GM12878 (cell line): Measurements from ENCODE around the gene P2RX6. TPM values are rescaled to one million over a fixed set of nuclear protein-coding genes. Genes with fewer than 3 reads are reported as not detected.

Experiments used
- ATAC-seq: fragments of 200-7000 bp; cut with Tn5 transposase; 3 replicates; pipeline ENCODE4 v1.9.1; 2020; ENCODE audit warnings: mild to moderate bottlenecking, moderate library complexity
- BruUV-seq: library from RNA; stranded (reverse); fragments of 400-500 nt; replicated peaks from 2 replicates; lab custom pipeline; 2021; lab: Mats Ljungman, UMichigan
- CTCF ChIA-PET: fragments of 300-600 bp; sonication (Branson Sonifier 250); formaldehyde crosslinking; extraction: SDS; loops from one replicate; lab custom pipeline; 2021; ENCODE audit warnings: inconsistent platforms; lab: Yijun Ruan, JAX
- POLR2A ChIA-PET: fragments of 350-600 bp; formaldehyde crosslinking; extraction: SDS; loops from one replicate; lab custom pipeline; 2021; ENCODE audit warnings: inconsistent platforms; lab: Charles Lee
- RAD21 ChIA-PET: fragments of 300-600 bp; sonication (Branson Sonifier 250); formaldehyde crosslinking; loops from one replicate; lab custom pipeline; 2023; ENCODE audit warnings: antibody characterized with exemption; ENCODE audit not compliant: unreplicated experiment; lab: Charles Lee
- SMC1A ChIA-PET: fragments of 300-600 bp; sonication (Branson Sonifier 250); formaldehyde crosslinking; loops from one replicate; lab custom pipeline; 2023; ENCODE audit not compliant: unreplicated experiment, uncharacterized antibody; lab: Charles Lee
- DNase-seq: peaks from one replicate; pipeline ENCODE4 v3.0.0-alpha.2; 2011; ENCODE audit warnings: low read depth, low spot score
- FAIRE-seq: peaks from 3 replicates; lab custom pipeline; 2011; peaks lifted over from hg19 to GRCh38; lab: Jason Lieb, UNC
- H2AFZ ChIP-seq: 2 replicates; pipeline ENCODE4 v1.6.0; 2011; ENCODE audit warnings: low read depth, low read length, control low read depth; ENCODE audit not compliant: control insufficient read depth
- H3K27ac ChIP-seq: 2 replicates; pipeline ENCODE4 v1.5.1; 2011; ENCODE audit warnings: control low read depth; ENCODE audit not compliant: control insufficient read depth, insufficient read depth
- H3K27me3 ChIP-seq, 2 experiments: replicated peaks in 1 of 2; 2 replicates each; pipeline versions ENCODE4 v1.6.0 to v1.6.1; 2011; ENCODE audit warnings: low read length in 1 of 2; ENCODE audit not compliant: control insufficient read depth in 2 of 2, insufficient read depth in 2 of 2
- H3K36me3 ChIP-seq, 2 experiments: 2 replicates each; pipeline ENCODE4 v1.5.1; 2011; ENCODE audit warnings: low read length in 1 of 2; ENCODE audit not compliant: control insufficient read depth in 2 of 2, insufficient read depth in 2 of 2
- H3K4me1 ChIP-seq: 2 replicates; pipeline ENCODE4 v1.6.1; 2011; ENCODE audit warnings: mild to moderate bottlenecking, low read length, moderate library complexity, mixed read lengths; ENCODE audit not compliant: control insufficient read depth, insufficient read depth
- H3K4me2 ChIP-seq: 2 replicates; pipeline ENCODE4 v1.6.0; 2011; ENCODE audit warnings: control low read depth; ENCODE audit not compliant: control insufficient read depth, insufficient read depth
- H3K4me3 ChIP-seq: fragments of 200-600 bp; sonication (generic); 2 replicates; pipeline ENCODE4 v1.5.1; 2016
- H3K79me2 ChIP-seq: 2 replicates; pipeline ENCODE4 v1.6.0; 2011; ENCODE audit warnings: low read length; ENCODE audit not compliant: control insufficient read depth, insufficient read depth
- H3K9ac ChIP-seq: 2 replicates; pipeline ENCODE4 v1.8.0; 2011; ENCODE audit warnings: low read length, control low read depth, mixed read lengths; ENCODE audit not compliant: control insufficient read depth, insufficient read depth
- H3K9me3 ChIP-seq: replicated peaks from 3 replicates; pipeline ENCODE4 v1.5.1; 2011; ENCODE audit warnings: mild to moderate bottlenecking, low read length; ENCODE audit not compliant: control insufficient read depth, insufficient read depth
- H4K20me1 ChIP-seq: 2 replicates; pipeline ENCODE4 v1.6.0; 2011; ENCODE audit not compliant: control insufficient read depth, insufficient read depth
- CHD2 ChIP-seq: IDR thresholded peaks from 2 replicates; pipeline ENCODE4 v1.6.1; 2011; ENCODE audit warnings: low read depth, low read length, improper control_type of control experiment, borderline replicate concordance
- FOXK2 ChIP-seq: fragments of 450-650 bp; IDR thresholded peaks from 2 replicates; pipeline ENCODE4 v1.6.1; 2017; ENCODE audit warnings: mild to moderate bottlenecking, moderate library complexity
- NBN ChIP-seq: fragments of 450-650 bp; IDR thresholded peaks from 2 replicates; pipeline ENCODE4 v1.6.1; 2016
- NRF1 ChIP-seq: conservative IDR thresholded peaks from 2 replicates; pipeline ENCODE4 v1.6.1; 2011; ENCODE audit warnings: mild to moderate bottlenecking, low read depth, low read length, improper control_type of control experiment
- WGBS: methylation state at CpG from one replicate; pipeline ENCODE4 v1.1.6; 2016; ENCODE audit warnings: low lambda C conversion rate; ENCODE audit not compliant: insufficient replicate concordance, insufficient coverage; ENCODE audit errors: missing lambda C conversion rate; 5-methylcytosine and 5-hydroxymethylcytosine counted together
- in situ Hi-C: fragments of 300-500 bp; cut with MboI; formaldehyde crosslinking; loops from 9 replicates; pipeline ENCODE4 v1.14.3; 2018; ENCODE audit warnings: mixed read lengths
- intact Hi-C: fragments of 100-400 bp; cut with micrococcal nuclease; formaldehyde crosslinking; loops from one replicate; pipeline ENCODE4 v1.14.2; 2022; ENCODE audit not compliant: unreplicated experiment
- polyA plus RNA-seq, 11 experiments: library from polyadenylated mRNA; depleted of rRNA in 4 of 11; unstranded in 6 of 11; stranded (reverse) in 5 of 11; fragments of >200 nt; fragmentation: Nextera tagmentation in 4 of 11; fragmentation: Illumina TruSeq in 1 of 11; extraction: Ambion mirVana in 4 of 11; extraction: Trizol in 1 of 11; gene quantifications; 1 replicate in 1 of 11; 2 replicates in 10 of 11; pipeline versions ENCODE4 v1.2.1 to v1.2.3, GENCODE V29; 2011 to 2016; ENCODE audit warnings: inconsistent platforms in 2 of 11, missing spikeins in 2 of 11, low read depth in 1 of 11
- total RNA-seq, 4 experiments: library from RNA; depleted of rRNA in 3 of 4; stranded (reverse); fragments of >200 nt in 3 of 4; fragmentation: Illumina TruSeq in 1 of 4; extraction: Trizol in 1 of 4; gene quantifications; 2 replicates each; pipeline versions ENCODE4 v1.2.1 to v1.2.3, GENCODE V29; 2013 to 2021
- TF ChIP-seq, protein P1 (sequence below): IDR thresholded peaks from 2 replicates; pipeline ENCODE4 v1.6.1; 2012; ENCODE audit warnings: low read depth, low read length, improper control_type of control experiment
- TF ChIP-seq, protein P2 (sequence below): IDR thresholded peaks from 2 replicates; pipeline ENCODE4 v1.6.1; 2012; ENCODE audit warnings: improper control_type of control experiment, low read depth, low read length; ENCODE audit not compliant: insufficient replicate concordance

Gene P2RX6
- total and polyA plus RNA-seq, 10 of the 15 experiments (the other 5 are each of a cell fraction or from before 2014, with no cell fraction given): 0.03 to 0.21 (median 0.07) TPM; not detected in 5

DNA sequence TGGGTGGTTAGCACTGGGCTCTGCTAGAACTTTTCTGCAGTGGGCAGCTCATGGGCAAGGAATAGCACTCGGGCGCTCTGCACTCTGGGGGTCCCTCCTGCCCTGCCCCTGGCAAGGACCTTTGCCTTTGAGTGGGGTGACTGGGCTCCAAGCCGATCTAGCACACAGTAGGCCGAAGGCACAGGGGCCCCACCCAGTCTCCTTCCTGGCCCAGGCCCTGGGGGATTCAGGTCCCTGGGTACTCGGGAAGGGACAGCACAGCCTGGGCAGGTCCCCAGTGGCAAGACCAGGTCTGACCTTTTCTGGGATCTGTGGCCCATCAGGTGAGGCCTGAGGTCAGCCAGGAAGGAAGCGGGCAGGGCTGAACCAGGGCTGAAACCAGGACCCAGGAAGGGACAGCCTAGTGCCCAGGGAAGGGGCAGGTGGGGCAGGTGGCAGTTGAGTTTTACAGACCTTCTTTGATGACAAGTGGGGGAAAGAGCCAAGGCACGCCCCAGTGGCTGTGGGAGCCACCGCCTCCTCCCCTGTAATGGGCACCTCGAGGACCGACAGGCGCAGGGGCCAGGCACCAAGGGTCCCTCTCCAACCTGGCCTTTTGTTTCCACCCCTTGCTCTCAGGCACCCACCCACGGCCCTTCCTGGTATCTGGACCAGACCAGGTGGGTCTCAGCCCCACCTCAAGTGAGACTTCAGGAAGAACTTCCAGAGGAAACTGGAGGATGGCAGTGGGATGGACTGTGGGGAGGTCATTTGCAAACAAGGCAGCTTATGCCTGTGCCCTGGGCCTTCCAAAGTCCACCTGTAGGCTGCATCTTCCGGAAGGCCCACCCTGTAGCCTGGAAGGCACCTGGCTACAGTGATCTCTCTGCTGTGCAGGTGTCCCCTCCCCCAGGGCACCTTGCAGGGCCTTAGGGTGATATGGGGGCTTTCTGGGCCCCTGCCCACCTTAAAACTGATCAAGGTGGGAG lies 48.8 kb upstream of the P2RX6 start:
- 41% methylated on average over 12 of the region's 13 CpGs for WGBS
- ChIA-PET SMC1A (no interaction called here), RAD21 (no interaction called here), CTCF (no interaction called here), POLR2A (no interaction called here)
- H3K36me3 ChIP-seq: no peaks in the 10 kb centered on the region
- H3K79me2 ChIP-seq: no peaks in the 10 kb centered on the region
- no peak overlapping the region for H3K9ac ChIP-seq
- H2AFZ ChIP-seq: no peak overlapping the region
- peaks cover 3% of the 10 kb centered on the region for H3K4me1 ChIP-seq
- no peak for DNase-seq
- no peak overlapping the region for H3K4me3 ChIP-seq
- BruUV-seq: no TSS peak
- H3K4me2 ChIP-seq: no peak overlapping the region
- no peak for FAIRE-seq
- H3K27ac ChIP-seq: no peak overlapping the region
- in situ Hi-C loops (no loop called here), intact Hi-C loops (no loop called here)
- ATAC-seq: no peak
- no peaks in the 10 kb centered on the region; the same call in 1 of the 2 replicates for H4K20me1 ChIP-seq
- TF ChIP-seq, protein P1, sequence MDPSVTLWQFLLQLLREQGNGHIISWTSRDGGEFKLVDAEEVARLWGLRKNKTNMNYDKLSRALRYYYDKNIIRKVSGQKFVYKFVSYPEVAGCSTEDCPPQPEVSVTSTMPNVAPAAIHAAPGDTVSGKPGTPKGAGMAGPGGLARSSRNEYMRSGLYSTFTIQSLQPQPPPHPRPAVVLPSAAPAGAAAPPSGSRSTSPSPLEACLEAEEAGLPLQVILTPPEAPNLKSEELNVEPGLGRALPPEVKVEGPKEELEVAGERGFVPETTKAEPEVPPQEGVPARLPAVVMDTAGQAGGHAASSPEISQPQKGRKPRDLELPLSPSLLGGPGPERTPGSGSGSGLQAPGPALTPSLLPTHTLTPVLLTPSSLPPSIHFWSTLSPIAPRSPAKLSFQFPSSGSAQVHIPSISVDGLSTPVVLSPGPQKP: no peak
- H3K27me3 ChIP-seq: peaks cover 2 to 4% of the 10 kb centered on the region in 2 experiments; a peak in 3 of 4 replicates
- H3K9me3 ChIP-seq: no peaks in the 10 kb centered on the region

DNA sequence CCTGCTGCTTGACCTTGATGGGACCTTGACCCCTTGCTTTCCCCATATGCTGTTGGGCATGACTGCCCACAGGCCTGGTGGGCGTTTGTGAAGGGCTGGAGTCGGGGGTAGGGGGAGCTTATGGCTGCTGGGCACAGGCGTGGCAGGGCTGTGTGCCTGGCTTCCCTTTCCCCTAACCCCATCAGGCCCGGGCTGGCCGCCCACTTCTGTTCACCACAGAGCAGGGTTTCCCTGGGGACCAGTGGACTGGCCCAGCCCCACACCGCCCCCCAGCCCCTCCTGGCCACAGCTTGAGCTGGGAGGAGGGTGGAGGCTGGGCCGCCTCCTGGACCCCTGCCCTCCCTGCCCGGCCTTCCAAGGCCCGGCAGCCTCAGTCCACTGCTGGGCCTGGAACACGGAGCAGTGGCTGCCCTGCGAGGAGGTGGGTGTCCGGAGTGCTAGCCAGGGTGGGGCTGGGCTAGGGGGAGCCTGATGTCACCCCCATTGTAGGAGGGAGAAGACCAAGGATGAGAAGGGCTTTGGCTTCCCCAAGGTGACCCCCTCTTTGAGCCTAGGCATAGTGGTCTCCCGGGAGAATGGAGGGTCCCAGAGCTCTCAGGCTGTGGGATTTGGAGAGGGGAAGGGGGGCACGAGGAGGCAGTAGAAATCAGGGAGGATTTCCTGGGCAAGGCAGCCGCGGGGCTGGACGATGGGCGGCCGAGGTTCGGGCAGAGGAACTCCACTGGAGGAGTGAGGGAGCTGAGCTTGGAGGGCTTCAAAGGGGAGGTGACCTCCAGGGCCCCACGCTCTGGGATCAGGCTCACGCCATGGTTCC lies 47.9 kb upstream of the P2RX6 start, which contains the start of gene AIFM3:
AIFM3 (plus strand) TSS at position 373 of the 814 bp plus-strand sequence. CDS start 690 bp downstream, outside the sequence.
- Histone ChIP-seq H3K36me3 (no peaks in the 10 kb centered on the region), H3K9me3 (no peaks in the 10 kb centered on the region), H3K9ac (no peak within 1 kb of the TSS), H3K27ac (no peak within 1 kb of the TSS), H3K27me3 (peaks cover 2 to 4% of the 10 kb centered on the region in 2 experiments; a peak in 3 of 4 replicates), H3K4me2 (no peak within 1 kb of the TSS), H3K79me2 (no peaks in the 10 kb centered on the region), H2AFZ (no peak within 1 kb of the TSS), H3K4me1 (peaks cover 3% of the 10 kb centered on the region; the same call in 1 of the 2 replicates), H4K20me1 (no peaks in the 10 kb centered on the region; the same call in 1 of the 2 replicates), H3K4me3 (no peak within 1 kb of the TSS)
- 30% methylated on average over 14 of the region's 22 CpGs for WGBS
- BruUV-seq: no TSS peak
- ChIA-PET RAD21 (no interaction called here), CTCF (interaction anchor here (0.8 kb wide), 1 partner anchor 15 kb away, joined by 3 read pairs; the partner anchor contains the start of gene LZTR1), SMC1A (no interaction called here), POLR2A (no interaction called here)
- intact Hi-C loops: no loop called here
- no peak for FAIRE-seq
- no peak for DNase-seq
- ATAC-seq: no peak
- in situ Hi-C loops: no loop called here
- TF ChIP-seq, protein P2, sequence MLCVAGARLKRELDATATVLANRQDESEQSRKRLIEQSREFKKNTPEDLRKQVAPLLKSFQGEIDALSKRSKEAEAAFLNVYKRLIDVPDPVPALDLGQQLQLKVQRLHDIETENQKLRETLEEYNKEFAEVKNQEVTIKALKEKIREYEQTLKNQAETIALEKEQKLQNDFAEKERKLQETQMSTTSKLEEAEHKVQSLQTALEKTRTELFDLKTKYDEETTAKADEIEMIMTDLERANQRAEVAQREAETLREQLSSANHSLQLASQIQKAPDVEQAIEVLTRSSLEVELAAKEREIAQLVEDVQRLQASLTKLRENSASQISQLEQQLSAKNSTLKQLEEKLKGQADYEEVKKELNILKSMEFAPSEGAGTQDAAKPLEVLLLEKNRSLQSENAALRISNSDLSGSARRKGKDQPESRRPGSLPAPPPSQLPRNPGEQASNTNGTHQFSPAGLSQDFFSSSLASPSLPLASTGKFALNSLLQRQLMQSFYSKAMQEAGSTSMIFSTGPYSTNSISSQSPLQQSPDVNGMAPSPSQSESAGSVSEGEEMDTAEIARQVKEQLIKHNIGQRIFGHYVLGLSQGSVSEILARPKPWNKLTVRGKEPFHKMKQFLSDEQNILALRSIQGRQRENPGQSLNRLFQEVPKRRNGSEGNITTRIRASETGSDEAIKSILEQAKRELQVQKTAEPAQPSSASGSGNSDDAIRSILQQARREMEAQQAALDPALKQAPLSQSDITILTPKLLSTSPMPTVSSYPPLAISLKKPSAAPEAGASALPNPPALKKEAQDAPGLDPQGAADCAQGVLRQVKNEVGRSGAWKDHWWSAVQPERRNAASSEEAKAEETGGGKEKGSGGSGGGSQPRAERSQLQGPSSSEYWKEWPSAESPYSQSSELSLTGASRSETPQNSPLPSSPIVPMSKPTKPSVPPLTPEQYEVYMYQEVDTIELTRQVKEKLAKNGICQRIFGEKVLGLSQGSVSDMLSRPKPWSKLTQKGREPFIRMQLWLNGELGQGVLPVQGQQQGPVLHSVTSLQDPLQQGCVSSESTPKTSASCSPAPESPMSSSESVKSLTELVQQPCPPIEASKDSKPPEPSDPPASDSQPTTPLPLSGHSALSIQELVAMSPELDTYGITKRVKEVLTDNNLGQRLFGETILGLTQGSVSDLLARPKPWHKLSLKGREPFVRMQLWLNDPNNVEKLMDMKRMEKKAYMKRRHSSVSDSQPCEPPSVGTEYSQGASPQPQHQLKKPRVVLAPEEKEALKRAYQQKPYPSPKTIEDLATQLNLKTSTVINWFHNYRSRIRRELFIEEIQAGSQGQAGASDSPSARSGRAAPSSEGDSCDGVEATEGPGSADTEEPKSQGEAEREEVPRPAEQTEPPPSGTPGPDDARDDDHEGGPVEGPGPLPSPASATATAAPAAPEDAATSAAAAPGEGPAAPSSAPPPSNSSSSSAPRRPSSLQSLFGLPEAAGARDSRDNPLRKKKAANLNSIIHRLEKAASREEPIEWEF: no peak
- no peak for TF ChIP-seq NBN
- TF ChIP-seq FOXK2: no peak
- no peak for TF ChIP-seq CHD2
- no peak for TF ChIP-seq NRF1
